ENCODE data around the gene LEFTY2.

LEFTY2 gene

GRCh38 chr1:225961659-225962439, 20.8 kb upstream of the LEFTY2 start:
- DNase-seq, result no peak
- Histone ChIP-seq H3F3A (ENCODE audit: insufficient read depth, low read length) (no peaks in the 10 kb centered on the region), H3K9me3 (replicated peaks; ENCODE audit: insufficient read depth, low read length) (no peaks in the 10 kb centered on the region), H3K4me1 (ENCODE audit: low read length) (peaks cover 3% of the 10 kb centered on the region; the same call in 1 of the 2 replicates), H3K36me3 (replicated peaks; ENCODE audit: insufficient read depth, low read length) (no peaks in the 10 kb centered on the region), H3K27ac (ENCODE audit: low read length) (no peak overlapping the region), H4K20me1 (ENCODE audit: insufficient read depth, low read length) (no peaks in the 10 kb centered on the region), H3K4me3 (ENCODE audit: low read length) (no peak overlapping the region), H2AFZ (ENCODE audit: low read length) (peak overlapping the region; percentile 88), H3K9me2 (replicated peaks; ENCODE audit: insufficient read depth, low read length) (no peaks in the 10 kb centered on the region), H3K9ac (ENCODE audit: low read length) (no peak overlapping the region), H3K27me3 (replicated peaks; ENCODE audit: insufficient read depth, low read length) (no peaks in the 10 kb centered on the region), H3K79me2 (ENCODE audit: low read length) (no peaks in the 10 kb centered on the region), H3K4me2 (ENCODE audit: low read depth, low read length) (peak overlapping the region; percentile 53)
- no peak for TF ChIP-seq CTCF (IDR thresholded peaks at IDR 0.05; ENCODE audit: low read length)
- TF ChIP-seq EZH2 (optimal IDR thresholded peaks at IDR 0.05; ENCODE audit: low read depth, low read length), result no peak
- no peak for TF ChIP-seq EZH2phosphoT487 (IDR thresholded peaks at IDR 0.05; ENCODE audit: low read length)

GRCh38 chr1:225958041-225958440, 17.0 kb upstream of the LEFTY2 start:
- H3K27me3 ChIP-seq (replicated peaks; ENCODE audit: insufficient read depth, low read length), result no peaks in the 10 kb centered on the region
- H3K4me2 ChIP-seq (ENCODE audit: low read depth, low read length), result no peak overlapping the region
- peaks cover 5% of the 10 kb centered on the region; the same call in 1 of the 2 replicates for H3K4me1 ChIP-seq (ENCODE audit: low read length)
- H3K9me2 ChIP-seq (replicated peaks; ENCODE audit: insufficient read depth, low read length), result no peaks in the 10 kb centered on the region
- no peaks in the 10 kb centered on the region for H3K9me3 ChIP-seq (replicated peaks; ENCODE audit: insufficient read depth, low read length)
- H2AFZ ChIP-seq (ENCODE audit: low read length), result no peak overlapping the region
- H4K20me1 ChIP-seq (ENCODE audit: insufficient read depth, low read length), result no peaks in the 10 kb centered on the region
- no peak overlapping the region for H3K27ac ChIP-seq (ENCODE audit: low read length)
- H3F3A ChIP-seq (ENCODE audit: insufficient read depth, low read length), result no peaks in the 10 kb centered on the region
- TF ChIP-seq CTCF (IDR thresholded peaks at IDR 0.05; ENCODE audit: low read length), result no peak
- no peak for TF ChIP-seq EZH2 (optimal IDR thresholded peaks at IDR 0.05; ENCODE audit: low read depth, low read length)
- no peak for TF ChIP-seq EZH2phosphoT487 (IDR thresholded peaks at IDR 0.05; ENCODE audit: low read length)
- H3K36me3 ChIP-seq (replicated peaks; ENCODE audit: insufficient read depth, low read length), result no peaks in the 10 kb centered on the region
- no peak for DNase-seq
- H3K4me3 ChIP-seq (ENCODE audit: low read length), result no peak overlapping the region
- no peaks in the 10 kb centered on the region for H3K79me2 ChIP-seq (ENCODE audit: low read length)
- no peak overlapping the region for H3K9ac ChIP-seq (ENCODE audit: low read length)

- H4K20me1 ChIP-seq (ENCODE audit: insufficient read depth, low read length), result no peaks in the 10 kb centered on the region
- H2AFZ ChIP-seq (ENCODE audit: low read length), result no peak overlapping the region
- H3F3A ChIP-seq (ENCODE audit: insufficient read depth, low read length), result no peaks in the 10 kb centered on the region
- no peak overlapping the region for H3K4me3 ChIP-seq (ENCODE audit: low read length)
- no peaks in the 10 kb centered on the region for H3K27me3 ChIP-seq (replicated peaks; ENCODE audit: insufficient read depth, low read length)
- H3K79me2 ChIP-seq (ENCODE audit: low read length), result no peaks in the 10 kb centered on the region
- no peak overlapping the region for H3K9ac ChIP-seq (ENCODE audit: low read length)
- H3K4me1 ChIP-seq (ENCODE audit: low read length), result peaks cover 14% of the 10 kb centered on the region; the same call in 1 of the 2 replicates
- no peak overlapping the region for H3K4me2 ChIP-seq (ENCODE audit: low read depth, low read length)
- no peaks in the 10 kb centered on the region for H3K9me3 ChIP-seq (replicated peaks; ENCODE audit: insufficient read depth, low read length)
- no peaks in the 10 kb centered on the region for H3K9me2 ChIP-seq (replicated peaks; ENCODE audit: insufficient read depth, low read length)
- no peak for TF ChIP-seq CTCF (IDR thresholded peaks at IDR 0.05; ENCODE audit: low read length)
- no peak for TF ChIP-seq EZH2 (optimal IDR thresholded peaks at IDR 0.05; ENCODE audit: low read depth, low read length)
- no peak for TF ChIP-seq EZH2phosphoT487 (IDR thresholded peaks at IDR 0.05; ENCODE audit: low read length)
- DNase-seq, result no peak
- no peak overlapping the region for H3K27ac ChIP-seq (ENCODE audit: low read length)
- H3K36me3 ChIP-seq (replicated peaks; ENCODE audit: insufficient read depth, low read length), result no peaks in the 10 kb centered on the region
Measured at GRCh38 chr1:225954753-225955152, 13.7 kb upstream of the LEFTY2 start.

Measured in MM.1S (cell line).